GM12865 (cell line): ENCODE results near the gene GAS2L2.

Source experiments
- DNase-seq: peaks from one replicate; pipeline ENCODE4 v3.0.0; 2010; ENCODE audit warnings: low read depth
- H3K4me3 ChIP-seq: 2 replicates; pipeline ENCODE4 v1.5.1; 2011; ENCODE audit warnings: mild to moderate bottlenecking, low read depth, low read length, control low read depth
- TF ChIP-seq, protein P1 (sequence below): IDR thresholded peaks from 2 replicates; pipeline ENCODE4 v1.5.1; 2011; ENCODE audit warnings: low read length, control low read depth, low read depth, inconsistent platforms; ENCODE audit not compliant: insufficient read depth; ENCODE audit errors: missing control alignments

GAS2L2 gene

DNA sequence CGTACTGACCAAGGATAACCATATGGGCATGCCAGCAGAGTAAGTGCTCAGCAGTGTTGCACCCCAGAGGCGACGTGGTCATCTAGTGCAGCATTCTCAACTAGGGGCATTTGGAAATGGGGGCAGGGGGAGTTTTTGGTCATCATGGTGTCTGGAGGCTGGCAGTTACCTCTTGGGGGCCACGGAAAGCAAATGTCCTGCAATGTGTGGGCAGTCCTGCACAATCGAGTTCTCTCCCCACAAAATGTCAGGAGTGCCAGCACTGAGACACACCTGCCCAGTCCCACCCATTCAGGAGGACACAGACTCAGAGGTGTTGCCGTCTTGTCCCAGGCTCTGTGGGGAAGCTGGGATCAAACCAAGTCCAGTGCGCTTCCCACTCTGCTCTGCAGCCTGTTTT lies 18.6 kb downstream of the GAS2L2 start:
- TF ChIP-seq, protein P1, sequence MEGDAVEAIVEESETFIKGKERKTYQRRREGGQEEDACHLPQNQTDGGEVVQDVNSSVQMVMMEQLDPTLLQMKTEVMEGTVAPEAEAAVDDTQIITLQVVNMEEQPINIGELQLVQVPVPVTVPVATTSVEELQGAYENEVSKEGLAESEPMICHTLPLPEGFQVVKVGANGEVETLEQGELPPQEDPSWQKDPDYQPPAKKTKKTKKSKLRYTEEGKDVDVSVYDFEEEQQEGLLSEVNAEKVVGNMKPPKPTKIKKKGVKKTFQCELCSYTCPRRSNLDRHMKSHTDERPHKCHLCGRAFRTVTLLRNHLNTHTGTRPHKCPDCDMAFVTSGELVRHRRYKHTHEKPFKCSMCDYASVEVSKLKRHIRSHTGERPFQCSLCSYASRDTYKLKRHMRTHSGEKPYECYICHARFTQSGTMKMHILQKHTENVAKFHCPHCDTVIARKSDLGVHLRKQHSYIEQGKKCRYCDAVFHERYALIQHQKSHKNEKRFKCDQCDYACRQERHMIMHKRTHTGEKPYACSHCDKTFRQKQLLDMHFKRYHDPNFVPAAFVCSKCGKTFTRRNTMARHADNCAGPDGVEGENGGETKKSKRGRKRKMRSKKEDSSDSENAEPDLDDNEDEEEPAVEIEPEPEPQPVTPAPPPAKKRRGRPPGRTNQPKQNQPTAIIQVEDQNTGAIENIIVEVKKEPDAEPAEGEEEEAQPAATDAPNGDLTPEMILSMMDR = no peak
- H3K4me3 ChIP-seq = no peak overlapping the region
- DNase-seq = no peak

DNA sequence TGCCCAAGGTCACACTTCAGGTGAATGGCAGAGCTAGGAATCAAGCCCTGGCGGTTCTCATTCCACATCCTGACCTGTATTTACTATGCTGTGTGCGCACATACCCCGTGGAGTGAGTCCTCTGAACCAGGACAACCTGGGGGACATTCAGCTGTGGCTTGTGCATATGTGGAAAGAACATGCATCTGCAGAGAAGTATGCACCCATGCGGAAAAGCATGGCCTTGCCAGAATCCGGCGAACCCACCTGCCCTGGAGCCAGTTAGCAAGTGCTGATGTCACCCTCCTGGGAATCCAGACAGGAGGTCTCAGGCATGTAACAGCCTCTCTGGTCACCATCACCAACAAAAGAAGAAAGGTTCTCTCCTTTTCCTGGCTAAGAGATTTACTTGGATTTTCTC lies 19.7 kb downstream of the GAS2L2 start:
- TF ChIP-seq, protein P1 = no peak
- H3K4me3 ChIP-seq = no peak overlapping the region
- DNase-seq = no peak

DNA sequence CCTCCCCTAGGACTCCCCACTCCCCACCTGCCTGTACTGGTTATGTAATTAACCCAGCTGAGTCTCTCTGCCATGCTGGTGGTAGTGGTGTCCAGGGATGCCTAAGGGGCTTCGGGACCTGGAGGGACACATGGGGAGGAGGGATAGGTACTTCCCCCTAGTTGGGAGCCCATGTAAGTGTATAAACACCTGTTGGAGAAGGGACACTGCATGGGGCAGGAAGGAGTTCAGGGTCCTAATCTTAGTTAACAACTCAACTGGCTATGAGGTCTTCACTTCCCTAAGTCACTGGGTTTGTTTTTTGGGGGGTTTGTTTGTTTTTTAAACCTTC lies 20.3 kb downstream of the GAS2L2 start:
- TF ChIP-seq, protein P1 = no peak
- no peak overlapping the region for H3K4me3 ChIP-seq
- no peak for DNase-seq

DNA sequence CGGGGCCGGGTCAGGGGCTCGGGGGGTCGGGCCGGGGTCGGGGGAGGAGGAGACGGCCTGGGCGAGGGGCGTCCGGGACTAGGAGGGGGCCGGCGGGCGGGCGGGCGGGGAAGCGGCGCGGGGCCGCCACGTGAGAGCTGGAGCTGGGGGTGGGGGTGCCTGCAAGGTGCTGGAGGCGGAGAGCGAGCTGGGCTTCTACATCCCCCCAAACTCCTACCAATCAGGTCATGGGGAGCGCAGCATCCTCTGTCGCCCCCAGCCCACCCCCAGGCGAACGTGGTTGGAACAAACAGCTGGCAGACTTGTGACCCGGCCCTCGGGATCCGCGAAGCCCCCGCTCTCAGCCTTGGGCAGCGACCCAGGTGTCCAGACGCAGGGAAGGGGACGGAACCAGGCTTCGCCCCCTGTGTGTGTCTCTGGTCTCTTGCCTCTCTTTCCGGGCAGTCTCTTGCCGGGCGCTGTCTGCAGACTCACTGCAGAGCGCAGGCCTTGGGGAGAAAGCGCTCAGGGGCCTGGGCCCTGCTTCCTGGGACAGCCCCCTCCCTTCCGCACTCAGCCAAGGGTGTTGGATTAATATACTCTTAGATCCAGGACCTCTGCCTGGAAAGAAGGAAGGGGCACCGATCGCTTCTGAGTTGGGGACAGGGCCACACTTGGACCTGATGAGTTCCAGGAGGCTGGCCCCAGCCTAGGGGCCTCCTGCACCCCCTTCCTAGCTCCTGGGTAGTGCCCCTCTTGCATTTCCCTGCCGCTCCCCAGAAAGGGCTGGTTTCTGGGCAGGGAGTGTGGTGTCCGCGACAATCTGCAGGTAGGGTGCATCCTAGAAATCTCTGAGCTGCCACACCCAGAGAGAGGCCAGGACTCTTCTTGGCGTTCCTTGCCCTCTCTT lies 20.9 kb downstream of the GAS2L2 start:
- no peak for DNase-seq
- TF ChIP-seq, protein P1 = no peak
- no peak overlapping the region for H3K4me3 ChIP-seq

DNA sequence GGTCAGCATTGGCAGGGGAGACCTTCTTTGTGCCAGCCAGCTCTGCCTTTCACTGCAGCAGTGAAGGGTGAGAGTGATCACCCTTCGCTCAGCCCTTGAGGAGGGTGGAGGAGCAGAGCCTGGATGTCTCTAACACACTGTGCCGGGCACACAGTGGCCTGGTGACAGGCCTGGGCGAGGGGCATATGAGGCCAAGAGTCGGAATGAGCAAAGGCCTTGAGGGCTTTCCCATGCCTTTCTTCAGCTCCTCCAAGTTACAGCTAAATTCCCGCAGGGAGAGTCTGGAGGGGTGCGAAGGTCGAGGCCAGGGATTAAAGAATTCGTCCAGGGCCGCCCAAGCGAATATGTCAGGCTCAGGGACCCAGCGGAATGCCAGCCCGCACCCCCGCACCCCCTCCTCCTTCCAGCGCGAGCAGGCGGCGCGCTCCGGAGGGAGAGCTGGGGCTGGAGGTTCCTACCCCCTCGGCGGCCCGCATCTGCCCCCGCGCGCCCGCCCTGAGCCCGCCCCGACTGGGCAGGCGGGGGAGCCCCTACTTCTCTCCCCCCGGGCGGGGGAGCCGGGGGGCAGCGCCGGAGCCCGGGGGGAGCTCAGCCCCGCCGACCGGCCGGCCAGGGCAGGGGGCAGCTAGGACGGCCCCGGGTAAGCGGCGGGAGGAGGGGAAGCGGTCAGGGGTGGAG lies 21.7 kb downstream of the GAS2L2 start, which contains the start of gene RASL10B:
TSS of gene RASL10B (plus strand) at position 401 of the 678 bp plus-strand sequence. CDS start 3,546 bp downstream, outside the sequence.
- DNase-seq = no peak
- no peak within 1 kb of the TSS for H3K4me3 ChIP-seq
- TF ChIP-seq, protein P1 = no peak

DNA sequence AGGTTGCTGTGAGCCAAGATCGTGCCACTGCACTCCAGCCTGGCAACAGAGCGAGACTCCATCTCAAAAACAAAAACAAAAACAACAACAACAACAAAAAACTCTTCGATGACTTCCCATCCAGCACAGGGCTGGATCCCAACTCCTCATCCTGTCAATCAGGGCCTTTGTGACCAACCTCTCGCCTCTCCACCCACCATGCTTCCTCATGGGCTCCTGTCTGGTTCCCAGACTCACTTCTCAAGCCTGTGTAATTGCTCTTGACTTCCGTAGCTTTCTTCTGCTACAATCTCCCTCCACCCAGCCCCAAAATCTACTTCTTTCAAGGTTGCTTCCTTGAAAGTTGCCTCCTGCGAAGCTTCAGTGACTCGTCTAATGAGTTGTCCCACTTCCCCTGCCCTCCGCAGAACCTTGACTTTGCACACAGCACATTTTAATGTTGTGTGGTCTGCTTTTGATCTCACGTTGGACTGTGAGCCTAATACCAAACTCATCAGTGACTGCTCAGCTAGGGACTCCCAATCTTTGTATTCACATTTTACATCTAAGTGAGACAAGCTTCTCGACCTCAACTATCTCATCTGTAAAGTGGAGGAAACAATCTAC lies 22.5 kb downstream of the GAS2L2 start:
- TF ChIP-seq, protein P1 = no peak
- DNase-seq = no peak
- H3K4me3 ChIP-seq = no peak overlapping the region
